NCI-H345 treated with DMSO at 0.1 percent for 48 hours (cell line): Measurements from ENCODE around the gene PSME2.

Experiments used
- DNase-seq: peaks from one replicate; lab custom pipeline; 2025; ENCODE audit not compliant: unreplicated experiment; lab: John Stamatoyannopoulos, UW

Gene PSME2

GRCh38 chr14:24156840-24157239, 10.4 kb upstream of the PSME2 start:
- no peak for DNase-seq

GRCh38 chr14:24155100-24155499, 8.7 kb upstream of the PSME2 start:
- DNase-seq: no peak

- no peak for DNase-seq
These were observed 5.1 kb upstream of the PSME2 start for GRCh38 chr14:24151404-24152080.

- no peak for DNase-seq
These were observed 4.6 kb upstream of the PSME2 start for GRCh38 chr14:24150993-24151392.

- DNase-seq: no peak
These were observed 4.2 kb upstream of the PSME2 start for GRCh38 chr14:24150567-24150966.

- DNase-seq: no peak
These were observed 3.7 kb upstream of the PSME2 start for GRCh38 chr14:24150061-24150460.

GRCh38 chr14:24149302-24149969, 3.0 kb upstream of the PSME2 start:
- DNase-seq: no peak

- DNase-seq: no peak
These were observed 1.5 kb upstream of the PSME2 start for GRCh38 chr14:24147761-24148428.

- DNase-seq: peak; percentile 97
These were observed 759 bp upstream of the PSME2 start, which contains the start of gene RNF31 for GRCh38 chr14:24146978-24147760. Gene RNF31, plus strand, starts transcription at chr14:24147498. Its CDS starts 201 bp downstream, at chr14:24147699.

GRCh38 chr14:24145690-24146452, 539 bp downstream of the PSME2 start:
- DNase-seq: no peak

- no peak for DNase-seq
These were observed 1.2 kb downstream of the PSME2 start for GRCh38 chr14:24145219-24145618.

GRCh38 chr14:24144451-24144850, 2.0 kb downstream of the PSME2 start:
- DNase-seq: no peak

GRCh38 chr14:24143511-24143910, 2.9 kb downstream of the PSME2 start:
- no peak for DNase-seq

GRCh38 chr14:24141097-24141880, 5.1 kb downstream of the PSME2 start, which contains the start of gene EMC9:
Gene EMC9, minus strand, starts transcription at chr14:24141591. Its CDS starts 287 bp downstream, at chr14:24141304.
- peak; percentile 99 for DNase-seq

- DNase-seq: no peak
These were observed 7.0 kb downstream of the PSME2 start for GRCh38 chr14:24139272-24139934.

- no peak for DNase-seq
These were observed 7.8 kb downstream of the PSME2 start for GRCh38 chr14:24138396-24139271.

- no peak for DNase-seq
These were observed 8.6 kb downstream of the PSME2 start for GRCh38 chr14:24137529-24138395.
